ENCODE data around the gene VPS13D.
A peak's percentile ranks its signal among the peaks of the same experiment; 100 is the strongest.

Gene VPS13D

DNA sequence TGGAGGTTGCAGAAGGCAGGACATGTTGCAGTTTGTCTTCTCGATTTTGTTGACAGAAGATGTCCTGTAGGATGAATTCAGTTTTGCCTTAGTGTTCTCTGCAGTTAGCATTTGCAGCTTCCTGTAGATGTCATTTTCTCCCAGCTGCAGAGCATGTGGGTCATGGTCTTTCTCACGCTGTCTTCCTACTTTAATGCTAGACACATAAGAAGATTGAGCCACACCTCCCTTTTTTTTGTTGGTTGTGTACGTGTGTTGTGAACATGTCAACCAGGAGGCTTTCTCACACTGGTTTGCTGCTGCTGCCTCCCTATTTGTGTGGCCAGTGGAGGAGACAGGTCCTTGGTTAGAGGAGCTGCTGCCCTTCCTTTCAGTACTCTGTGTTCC is 110.7 kb downstream of the VPS13D start:
- no peak for TF ChIP-seq EZH2 (IDR thresholded peaks at IDR 0.05)
- no peak for TF ChIP-seq POLR2AphosphoS5 (IDR thresholded peaks at IDR 0.05; ENCODE audit: borderline replicate concordance, low read depth, low read length)
- TF ChIP-seq FOXP2 (optimal IDR thresholded peaks at IDR 0.05; ENCODE audit: control extremely low read depth, extremely low read length, insufficient read depth), result no peak
- Histone ChIP-seq H3K36me3 (ENCODE audit: insufficient read depth, low read length) (peaks cover 12% of the 10 kb centered on the region), H3K4me3 (0 out of 2 replicates have a peak overlapping the region, but pooled peaks have one; percentile 36), H3K27ac (no peak overlapping the region), H3K9me3 (ENCODE audit: low read depth, low read length) (no peaks in the 10 kb centered on the region), H3K9ac (ENCODE audit: insufficient read length) (no peak overlapping the region)
- DNase-seq (ENCODE audit: low read depth, low spot score), result no peak

DNA sequence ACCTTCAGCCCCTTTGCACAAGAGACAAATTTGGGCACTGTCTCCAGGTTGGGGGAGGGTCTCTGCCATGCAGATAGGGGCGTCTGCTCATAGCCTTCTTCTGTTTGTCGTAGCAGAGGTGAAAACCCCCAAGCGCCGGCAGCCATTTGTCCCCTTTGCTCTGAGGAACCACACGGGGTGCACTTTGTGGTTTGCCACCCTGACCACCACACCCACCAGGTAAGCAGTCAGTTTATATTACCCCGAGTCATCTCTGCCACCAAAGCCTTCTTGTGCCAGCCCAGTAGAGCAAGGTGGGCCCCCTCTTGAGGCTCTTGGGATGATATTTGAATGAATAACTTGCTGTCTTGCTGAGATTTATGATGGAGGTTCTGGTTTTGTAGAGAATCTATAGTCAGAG is 111.8 kb downstream of the VPS13D start:
- peaks cover 18% of the 10 kb centered on the region for H3K36me3 ChIP-seq (ENCODE audit: insufficient read depth, low read length)

DNA sequence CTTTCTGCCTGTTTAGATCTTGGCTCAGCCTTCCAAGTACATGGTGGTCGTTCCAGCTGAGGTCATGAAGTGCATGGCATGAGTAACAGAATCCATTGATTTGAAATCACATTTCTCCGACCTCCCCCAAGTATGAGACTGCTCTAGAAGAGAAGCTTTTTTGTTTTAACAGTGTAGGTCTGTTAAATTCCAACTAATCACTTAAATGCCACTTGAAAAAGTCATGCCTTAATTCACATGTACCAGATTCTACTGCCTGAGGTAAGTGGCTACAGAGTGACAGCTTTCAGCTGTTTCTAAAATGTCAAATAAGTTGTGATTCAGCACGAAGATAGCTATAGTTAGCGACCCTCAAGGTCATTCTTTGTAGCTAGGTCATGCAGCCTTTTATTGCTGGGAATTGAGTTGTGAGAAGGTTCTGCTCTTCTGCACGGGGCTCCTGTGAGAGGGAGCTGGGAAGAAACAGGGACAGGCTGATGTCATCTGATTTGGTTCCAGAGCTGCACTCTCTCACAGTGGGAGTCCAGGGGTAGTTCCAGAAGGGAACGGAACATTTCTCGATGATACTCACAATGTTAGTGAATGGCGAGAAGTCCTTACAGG is 112.7 kb downstream of the VPS13D start:
- TF ChIP-seq FOXP2 (optimal IDR thresholded peaks at IDR 0.05; ENCODE audit: control extremely low read depth, extremely low read length, insufficient read depth) (no peak), EZH2 (IDR thresholded peaks at IDR 0.05) (no peak), POLR2AphosphoS5 (IDR thresholded peaks at IDR 0.05; ENCODE audit: borderline replicate concordance, low read depth, low read length) (no peak)
- Histone ChIP-seq H3K36me3 (ENCODE audit: insufficient read depth, low read length) (peaks cover 22% of the 10 kb centered on the region), H3K27ac (no peak overlapping the region), H3K9me3 (ENCODE audit: low read depth, low read length) (no peaks in the 10 kb centered on the region), H3K9ac (ENCODE audit: insufficient read length) (no peak overlapping the region), H3K4me3 (no peak overlapping the region)
- DNase-seq (ENCODE audit: low read depth, low spot score), result no peak

More for the DNA sequence above, 111.8 kb downstream of the VPS13D start:
- Histone ChIP-seq H3K27ac (no peak overlapping the region), H3K4me3 (no peak overlapping the region), H3K9me3 (ENCODE audit: low read depth, low read length) (no peaks in the 10 kb centered on the region), H3K9ac (ENCODE audit: insufficient read length) (no peak overlapping the region)
- DNase-seq (ENCODE audit: low read depth, low spot score), result no peak
- TF ChIP-seq EZH2 (IDR thresholded peaks at IDR 0.05), result no peak
- TF ChIP-seq POLR2AphosphoS5 (IDR thresholded peaks at IDR 0.05; ENCODE audit: borderline replicate concordance, low read depth, low read length), result no peak
- no peak for TF ChIP-seq FOXP2 (optimal IDR thresholded peaks at IDR 0.05; ENCODE audit: control extremely low read depth, extremely low read length, insufficient read depth)

DNA sequence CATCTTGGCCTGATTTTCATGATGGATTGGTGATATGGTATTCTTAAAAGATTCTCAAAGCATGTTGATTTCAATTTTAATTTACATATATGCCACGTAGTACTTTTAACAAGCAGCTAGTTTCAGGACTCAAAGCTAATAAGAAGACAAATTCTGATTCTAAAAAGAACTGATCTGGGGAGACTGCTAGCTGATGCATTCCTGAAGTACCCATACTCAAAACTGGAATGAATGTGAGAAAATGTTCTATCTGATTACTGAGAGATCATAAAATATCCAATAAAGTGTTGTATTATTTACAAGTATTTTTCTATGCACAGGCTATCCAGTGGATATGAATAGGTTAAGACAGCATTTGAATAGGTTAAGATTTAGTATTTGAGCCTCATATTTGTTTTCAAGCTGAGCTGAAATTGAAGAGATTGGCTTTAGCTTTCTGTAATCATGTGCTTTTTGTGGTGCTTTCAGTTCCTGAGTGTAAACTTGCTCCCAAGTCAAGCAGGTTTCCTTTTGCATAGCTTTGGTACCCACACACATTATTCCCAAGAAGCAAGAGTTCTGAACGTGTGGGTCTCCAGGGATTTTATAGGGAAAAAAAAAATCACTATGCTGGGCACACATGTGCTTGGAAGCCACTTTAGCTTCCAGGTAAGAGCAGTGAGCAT is 114.1 kb downstream of the VPS13D start:
- peaks cover 34% of the 10 kb centered on the region for H3K36me3 ChIP-seq (ENCODE audit: insufficient read depth, low read length)
- DNase-seq (ENCODE audit: low read depth, low spot score), result no peak
- no peaks in the 10 kb centered on the region for H3K9me3 ChIP-seq (ENCODE audit: low read depth, low read length)
- no peak overlapping the region for H3K9ac ChIP-seq (ENCODE audit: insufficient read length)
- no peak overlapping the region; the same call in 1 of the 2 replicates for H3K27ac ChIP-seq
- no peak overlapping the region for H3K4me3 ChIP-seq
- TF ChIP-seq FOXP2 (optimal IDR thresholded peaks at IDR 0.05; ENCODE audit: control extremely low read depth, extremely low read length, insufficient read depth), result no peak
- no peak for TF ChIP-seq EZH2 (IDR thresholded peaks at IDR 0.05)
- TF ChIP-seq POLR2AphosphoS5 (IDR thresholded peaks at IDR 0.05; ENCODE audit: borderline replicate concordance, low read depth, low read length), result no peak

DNA sequence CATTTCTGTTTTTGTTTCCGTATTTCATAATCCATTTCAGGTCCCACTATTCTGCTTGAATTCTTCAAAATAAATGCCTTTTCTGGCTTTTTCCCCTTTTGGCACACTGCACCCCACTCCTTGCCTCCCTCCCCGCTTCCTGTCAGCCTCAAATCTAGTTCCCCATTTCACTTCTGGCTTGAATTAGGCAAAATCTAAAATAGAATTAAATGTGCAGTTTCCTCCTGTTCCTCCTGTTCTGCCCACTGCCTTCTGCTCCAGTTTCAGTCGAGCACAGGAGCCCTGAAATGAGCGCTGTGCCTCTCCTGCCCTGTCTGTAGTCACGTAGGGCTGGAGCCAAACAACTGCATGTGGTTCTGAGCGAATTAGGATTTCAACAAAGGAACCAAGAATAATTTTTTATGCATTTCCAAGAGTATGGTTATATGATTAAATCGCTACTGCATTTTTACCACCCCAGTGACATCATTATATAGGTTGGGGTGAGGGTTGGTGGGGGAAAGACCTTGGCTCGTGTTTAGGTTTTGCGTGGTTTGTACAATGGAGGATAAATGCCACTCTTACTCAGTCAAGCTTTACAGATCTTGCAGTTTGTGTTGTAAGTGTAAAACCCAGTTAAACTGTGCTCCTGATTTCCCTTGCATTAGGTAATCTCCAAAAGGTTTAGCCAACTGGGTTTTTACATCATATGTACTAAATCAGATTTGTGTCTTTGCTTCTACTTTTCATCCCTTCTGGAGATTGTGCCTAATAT is 114.9 kb downstream of the VPS13D start:
- Histone ChIP-seq H3K36me3 (ENCODE audit: insufficient read depth, low read length) (peaks cover 42% of the 10 kb centered on the region), H3K27ac (peak overlapping the region; percentile 8; the same call in 1 of the 2 replicates), H3K9me3 (ENCODE audit: low read depth, low read length) (0 out of 2 replicates have a peak, but pooled peaks cover under 1% of the 10 kb centered on the region), H3K9ac (ENCODE audit: insufficient read length) (no peak overlapping the region), H3K4me3 (no peak overlapping the region)
- no peak for TF ChIP-seq POLR2AphosphoS5 (IDR thresholded peaks at IDR 0.05; ENCODE audit: borderline replicate concordance, low read depth, low read length)
- TF ChIP-seq FOXP2 (optimal IDR thresholded peaks at IDR 0.05; ENCODE audit: control extremely low read depth, extremely low read length, insufficient read depth), result no peak
- no peak for TF ChIP-seq EZH2 (IDR thresholded peaks at IDR 0.05)
- no peak for DNase-seq (ENCODE audit: low read depth, low spot score)

DNA sequence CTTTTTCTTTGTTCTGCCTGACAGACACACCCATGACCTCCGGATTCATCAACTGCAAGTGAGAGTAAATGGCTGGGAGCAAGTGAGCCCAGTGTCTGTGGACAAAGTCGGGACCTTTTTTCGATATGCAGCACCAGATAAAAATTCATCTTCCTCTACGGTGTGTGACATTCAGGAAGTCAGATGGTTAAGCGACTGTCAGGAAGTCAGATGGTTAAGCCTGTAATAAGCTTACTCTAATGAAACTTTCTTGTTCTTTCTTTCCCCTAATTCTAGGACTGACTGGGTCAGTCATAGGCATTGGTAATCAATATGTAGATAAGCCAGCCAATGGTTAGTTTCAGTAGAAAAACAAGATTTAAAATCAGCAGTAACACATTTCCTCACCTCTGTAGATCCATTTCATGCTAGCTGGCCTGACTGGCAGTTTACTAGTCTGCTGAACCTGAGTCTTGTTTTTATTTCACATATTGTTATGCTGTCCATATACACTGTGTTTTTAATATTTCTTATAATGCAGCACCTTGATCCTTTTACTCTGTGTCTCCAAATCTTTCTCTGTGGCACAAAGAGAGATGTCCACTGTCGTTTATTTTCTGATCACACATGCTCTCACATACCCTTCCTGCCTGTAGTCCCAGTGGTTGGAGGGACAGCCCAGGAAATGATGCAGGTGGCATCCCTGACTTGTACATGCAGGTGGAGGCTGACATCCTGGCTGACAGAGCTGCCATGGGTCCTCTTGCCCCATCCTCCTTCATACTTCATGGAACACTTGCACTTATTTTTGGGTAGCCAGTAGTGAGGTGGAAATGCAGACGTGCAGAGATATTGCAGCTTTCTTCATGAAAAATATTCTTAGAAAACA is 115.8 kb downstream of the VPS13D start:
- peaks cover 6% of the 10 kb centered on the region for H3K9me3 ChIP-seq (ENCODE audit: low read depth, low read length)
- no peak for DNase-seq (ENCODE audit: low read depth, low spot score)
- no peak overlapping the region for H3K4me3 ChIP-seq
- TF ChIP-seq FOXP2 (optimal IDR thresholded peaks at IDR 0.05; ENCODE audit: control extremely low read depth, extremely low read length, insufficient read depth), result no peak
- no peak for TF ChIP-seq POLR2AphosphoS5 (IDR thresholded peaks at IDR 0.05; ENCODE audit: borderline replicate concordance, low read depth, low read length)
- no peak for TF ChIP-seq EZH2 (IDR thresholded peaks at IDR 0.05)
- H3K27ac ChIP-seq, result no peak overlapping the region
- H3K36me3 ChIP-seq (ENCODE audit: insufficient read depth, low read length), result peaks cover 50% of the 10 kb centered on the region
- no peak overlapping the region for H3K9ac ChIP-seq (ENCODE audit: insufficient read length)

DNA sequence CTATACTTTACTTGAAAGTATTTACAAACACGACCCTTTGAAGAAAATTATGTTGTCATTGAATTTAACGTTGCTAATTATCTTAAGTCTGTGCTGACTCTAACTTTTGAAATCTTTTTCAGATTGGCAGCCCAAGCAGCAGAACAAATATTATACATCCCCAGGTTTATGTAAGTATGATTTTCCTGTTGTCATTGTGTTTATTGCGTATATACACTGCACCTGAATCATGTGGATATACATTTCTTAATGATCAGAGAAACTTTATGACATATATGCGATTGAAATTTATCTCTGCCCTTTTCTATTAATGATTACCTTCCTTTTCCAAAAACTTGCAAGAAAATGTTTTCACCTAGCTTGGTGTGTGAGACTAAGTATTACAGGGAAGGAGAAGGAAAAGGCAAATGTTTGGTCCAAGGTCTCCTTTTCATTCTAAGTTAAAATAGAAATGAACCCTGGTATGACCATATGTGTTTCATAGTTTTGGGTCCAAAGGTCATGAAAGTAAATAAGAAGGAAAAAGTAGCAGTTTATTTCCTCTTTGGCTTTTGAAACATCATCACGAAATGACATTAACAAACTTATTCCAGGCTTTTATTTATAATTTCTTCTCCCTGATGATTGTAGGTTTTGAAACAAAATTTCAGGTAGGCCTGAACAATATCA is 116.8 kb downstream of the VPS13D start:
- no peak overlapping the region for H3K27ac ChIP-seq
- H3K9me3 ChIP-seq (ENCODE audit: low read depth, low read length), result peaks cover 10% of the 10 kb centered on the region
- H3K36me3 ChIP-seq (ENCODE audit: insufficient read depth, low read length), result peaks cover 57% of the 10 kb centered on the region
- no peak overlapping the region for H3K4me3 ChIP-seq
- no peak for DNase-seq (ENCODE audit: low read depth, low spot score)
- TF ChIP-seq EZH2 (IDR thresholded peaks at IDR 0.05), result no peak
- no peak for TF ChIP-seq FOXP2 (optimal IDR thresholded peaks at IDR 0.05; ENCODE audit: control extremely low read depth, extremely low read length, insufficient read depth)
- TF ChIP-seq POLR2AphosphoS5 (IDR thresholded peaks at IDR 0.05; ENCODE audit: borderline replicate concordance, low read depth, low read length), result no peak
- no peak overlapping the region for H3K9ac ChIP-seq (ENCODE audit: insufficient read length)

Data from SK-N-MC (cell line).